Ovary (tissue), 3 donors: Measurements from ENCODE around the gene LARP4B.

Source experiments
- CTCF ChIP-seq, 3 donors: fragments of 450-650 bp in 2 of 3; fragments of 200-600 bp in 1 of 3; IDR thresholded peaks; one replicate each; pipeline versions ENCODE4 v1.5.1 to v1.8.0; 2016 to 2022; ENCODE audit warnings: antibody characterized with exemption in 3 of 3, mild to moderate bottlenecking in 1 of 3
- EP300 ChIP-seq: sonication (generic); formaldehyde crosslinking; IDR thresholded peaks from one replicate; pipeline ENCODE4 v1.6.1; 2017; ENCODE audit warnings: antibody characterized with exemption
- POLR2A ChIP-seq: fragments of 450-650 bp; IDR thresholded peaks from one replicate; pipeline ENCODE4 v1.6.1; 2017; ENCODE audit warnings: antibody characterized with exemption, mild to moderate bottlenecking, moderate library complexity
- donor health status: DM: no; HTN: no; CAD: no.

DNA sequence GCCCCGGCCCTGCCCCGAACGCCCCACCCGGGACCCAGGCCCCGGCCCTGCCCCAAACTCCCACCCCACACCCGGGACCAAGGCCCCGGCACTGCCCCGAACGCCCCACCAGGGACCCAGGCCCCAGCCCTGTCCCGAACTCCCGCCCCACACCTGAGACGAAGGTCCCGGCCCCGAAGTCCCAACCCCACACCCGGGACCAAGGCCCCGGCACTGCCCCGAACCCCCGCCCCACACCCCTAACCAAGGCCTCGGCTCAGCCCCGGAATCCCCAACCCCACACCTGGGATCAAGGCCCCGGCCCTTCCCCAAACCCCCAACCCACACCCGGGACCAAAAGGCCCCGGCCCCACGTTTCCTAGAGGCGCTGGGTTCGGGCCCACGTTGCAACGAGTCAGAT, 1.1 kb upstream of the LARP4B start:
- TF ChIP-seq CTCF (IDR thresholded peaks at IDR 0.05), result no peak
- TF ChIP-seq POLR2A, result no peak
- no peak for TF ChIP-seq EP300
